Smooth muscle cell (in vitro differentiated cells): ENCODE measurements around the gene ARRB1. TPM values are rescaled to one million over a fixed set of nuclear protein-coding genes. Genes with fewer than 3 reads are reported as not detected.

Source experiments
- DNase-seq: peaks from one replicate; lab custom pipeline; 2025; ENCODE audit not compliant: unreplicated experiment; lab: John Stamatoyannopoulos, UW
- H2AFZ ChIP-seq: fragments of 200-600 bp; sonication (generic); 2 replicates; pipeline ENCODE4 v1.6.0; 2016; ENCODE audit warnings: antibody characterized with exemption, low read depth, mild to moderate bottlenecking
- H3F3A ChIP-seq: fragments of 200-600 bp; sonication (generic); 2 replicates; pipeline ENCODE4 v1.6.0; 2017; ENCODE audit warnings: antibody characterized with exemption, low read depth
- H3K27ac ChIP-seq: fragments of 200-600 bp; sonication (generic); 2 replicates; pipeline ENCODE4 v1.5.1; 2016; ENCODE audit warnings: low read depth, mild to moderate bottlenecking
- H3K27me3 ChIP-seq: fragments of 200-600 bp; sonication (generic); 2 replicates; pipeline ENCODE4 v1.6.1; 2016; ENCODE audit warnings: low read depth, mild to moderate bottlenecking
- H3K36me3 ChIP-seq: fragments of 200-600 bp; sonication (generic); 2 replicates; pipeline ENCODE4 v1.5.1; 2016; ENCODE audit warnings: low read depth
- H3K4me1 ChIP-seq: fragments of 200-600 bp; sonication (generic); 2 replicates; pipeline ENCODE4 v1.5.1; 2016; ENCODE audit warnings: low read depth
- H3K4me2 ChIP-seq: fragments of 200-600 bp; sonication (generic); 2 replicates; pipeline ENCODE4 v1.6.0; 2016; ENCODE audit warnings: mild to moderate bottlenecking
- H3K4me3 ChIP-seq: fragments of 200-600 bp; sonication (generic); 2 replicates; pipeline ENCODE4 v1.5.1; 2016; ENCODE audit warnings: mild to moderate bottlenecking
- H3K79me2 ChIP-seq: fragments of 200-600 bp; sonication (generic); 2 replicates; pipeline ENCODE4 v1.6.0; 2016; ENCODE audit warnings: low read depth, mild to moderate bottlenecking
- H3K9ac ChIP-seq: fragments of 200-600 bp; sonication (generic); 2 replicates; pipeline ENCODE4 v1.6.0; 2016; ENCODE audit warnings: low read depth
- H3K9me3 ChIP-seq: fragments of 200-600 bp; sonication (generic); replicated peaks from 2 replicates; pipeline ENCODE4 v1.5.1; 2016; ENCODE audit warnings: low read depth
- H4K20me1 ChIP-seq: fragments of 200-600 bp; sonication (generic); 2 replicates; pipeline ENCODE4 v1.6.0; 2016; ENCODE audit warnings: low read depth
- CTCF ChIP-seq: fragments of 200-600 bp; sonication (generic); IDR thresholded peaks from 2 replicates; pipeline ENCODE4 v1.5.1; 2017; ENCODE audit warnings: borderline replicate concordance, mild to moderate bottlenecking, antibody characterized with exemption; ENCODE audit not compliant: insufficient read depth, poor library complexity, severe bottlenecking
- WGBS: methylation state at CpG from one replicate; pipeline ENCODE4 v1.1.7; 2016; ENCODE audit warnings: low lambda C conversion rate; 5-methylcytosine and 5-hydroxymethylcytosine counted together
- polyA plus RNA-seq: library from polyadenylated mRNA; unstranded; fragments of >200 nt; fragmentation: Nextera tagmentation; extraction: Ambion mirVana; gene quantifications from 2 replicates; pipeline ENCODE4 v1.2.1, GENCODE V29; 2016
- total RNA-seq: library from RNA; depleted of rRNA; stranded (reverse); fragments of >200 nt; gene quantifications from 2 replicates; pipeline ENCODE4 v1.2.3, GENCODE V29; 2014

The ARRB1 gene
- total and polyA plus RNA-seq, 2 experiments from 2014 or later = 4.6 to 16.9 TPM

DNA sequence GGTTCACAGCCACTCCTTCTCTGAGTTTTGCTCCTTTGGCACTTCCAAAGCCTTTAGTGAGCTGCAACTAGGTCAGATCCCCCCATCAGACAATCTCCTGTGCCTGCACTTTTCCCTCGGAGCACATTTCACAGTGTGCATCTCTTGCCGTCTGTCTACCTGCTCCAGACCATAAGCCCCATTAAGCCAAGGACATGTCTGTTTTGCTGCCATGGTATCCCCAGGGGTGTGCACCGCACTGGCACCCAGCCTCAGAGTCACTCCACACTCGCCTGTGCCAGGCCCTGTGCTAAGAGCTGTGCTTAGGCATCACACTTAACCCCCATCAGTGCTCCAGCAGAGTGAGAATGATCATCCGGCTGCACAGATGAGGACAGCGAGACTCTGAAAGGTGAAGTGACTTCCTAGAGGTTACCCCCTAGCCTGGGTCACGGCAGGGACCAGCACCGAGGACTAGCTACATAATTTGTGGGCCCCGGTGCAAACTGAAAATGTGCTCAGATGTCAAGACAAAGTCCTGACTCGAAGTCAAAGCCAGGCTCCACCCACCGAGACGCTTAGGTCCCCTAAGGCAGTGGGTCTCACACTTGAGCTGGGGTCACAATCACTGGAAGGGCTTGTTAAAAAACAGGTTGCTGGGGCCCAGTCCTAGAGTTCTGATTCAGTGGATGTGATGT, 33.9 kb downstream of the ARRB1 start:
- no peak for DNase-seq
- no peaks in the 10 kb centered on the region for H3K4me1 ChIP-seq
- no peak overlapping the region for H3K4me2 ChIP-seq
- WGBS = 75% methylated on average over 12 of the region's 12 CpGs
- H3K4me3 ChIP-seq = no peak overlapping the region
- H3K27ac ChIP-seq = no peak overlapping the region
- H4K20me1 ChIP-seq = peaks cover 52% of the 10 kb centered on the region
- no peak overlapping the region for H3K9ac ChIP-seq
- no peak overlapping the region for H2AFZ ChIP-seq
- no peaks in the 10 kb centered on the region for H3F3A ChIP-seq
- H3K27me3 ChIP-seq = no peaks in the 10 kb centered on the region
- no peak for TF ChIP-seq CTCF
- peaks cover 11% of the 10 kb centered on the region for H3K79me2 ChIP-seq
- no peaks in the 10 kb centered on the region for H3K36me3 ChIP-seq
- H3K9me3 ChIP-seq = no peaks in the 10 kb centered on the region

GRCh38 chr11:75315439-75315805, 36.0 kb downstream of the ARRB1 start:
- H3K27me3 ChIP-seq = no peaks in the 10 kb centered on the region
- 85% methylated on average over 6 of the region's 6 CpGs for WGBS
- H3K79me2 ChIP-seq = no peaks in the 10 kb centered on the region
- H3F3A ChIP-seq = no peaks in the 10 kb centered on the region
- no peak for TF ChIP-seq CTCF
- DNase-seq = no peak
- no peaks in the 10 kb centered on the region for H3K36me3 ChIP-seq
- no peak overlapping the region for H3K4me2 ChIP-seq
- H4K20me1 ChIP-seq = peaks cover 49% of the 10 kb centered on the region
- H3K4me1 ChIP-seq = no peaks in the 10 kb centered on the region
- H2AFZ ChIP-seq = no peak overlapping the region
- no peak overlapping the region for H3K4me3 ChIP-seq
- H3K27ac ChIP-seq = no peak overlapping the region
- no peaks in the 10 kb centered on the region for H3K9me3 ChIP-seq
- no peak overlapping the region for H3K9ac ChIP-seq

DNA sequence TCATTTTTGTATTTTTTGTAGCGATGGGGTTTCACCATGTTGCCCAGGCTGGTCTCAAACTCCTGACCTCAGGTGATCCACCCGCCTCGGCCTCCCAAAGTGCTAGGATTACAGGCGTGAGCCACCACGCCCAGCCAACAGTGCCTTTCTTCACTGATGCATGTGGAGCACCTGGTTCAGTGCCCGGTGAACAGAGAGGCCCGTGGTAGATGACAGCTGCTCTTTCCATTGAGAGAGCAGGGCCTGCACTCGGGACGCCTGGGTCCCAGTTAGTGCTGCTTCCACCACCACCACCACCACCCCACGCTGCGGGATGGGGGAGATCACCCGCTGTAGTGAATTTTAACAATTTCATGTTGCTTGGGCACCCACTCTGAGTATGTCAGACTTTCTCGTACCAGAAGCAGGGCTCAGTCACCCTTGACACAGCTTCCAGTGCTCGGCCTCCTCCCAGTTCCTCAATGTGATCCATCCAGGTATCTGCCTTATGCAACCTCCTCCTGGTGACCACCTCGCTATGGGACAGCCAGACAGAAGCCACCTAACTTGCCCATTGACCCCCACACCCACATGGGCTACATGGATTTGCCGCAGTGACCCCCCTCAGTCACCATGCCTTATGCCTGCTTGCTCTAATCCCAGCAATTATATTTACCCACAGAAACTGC, 36.6 kb downstream of the ARRB1 start:
- H3K27ac ChIP-seq = no peak overlapping the region
- 98% methylated on average over 16 of the region's 16 CpGs for WGBS
- no peak overlapping the region for H3K4me2 ChIP-seq
- H3F3A ChIP-seq = no peaks in the 10 kb centered on the region
- H3K36me3 ChIP-seq = no peaks in the 10 kb centered on the region
- DNase-seq = no peak
- no peak for TF ChIP-seq CTCF
- no peak overlapping the region for H3K4me3 ChIP-seq
- no peak overlapping the region for H3K9ac ChIP-seq
- H3K79me2 ChIP-seq = no peaks in the 10 kb centered on the region
- H4K20me1 ChIP-seq = peaks cover 44% of the 10 kb centered on the region
- H3K4me1 ChIP-seq = no peaks in the 10 kb centered on the region
- H2AFZ ChIP-seq = no peak overlapping the region
- H3K27me3 ChIP-seq = no peaks in the 10 kb centered on the region
- H3K9me3 ChIP-seq = no peaks in the 10 kb centered on the region
